Activated T-helper 1 cell treated with anti-CD3 and anti-CD28 coated beads, Interleukin-12 subunit alpha, Interleukin-12 subunit beta, Interleukin-2, Interleukin-4 antibody, amounts not matched to agents 30 ng/mL and 10 ng/mL and 1 ng/mL, durations not matched to agents 14 hours and 24 hours and 36 hours (primary cell): ENCODE data around the gene MAGI1. TPM values are rescaled to one million over a fixed set of nuclear protein-coding genes. Genes with fewer than 3 reads are reported as not detected.
"Not testable (repeated sequence)": the region's sequence is repeated elsewhere in the genome, so short reads cannot be mapped to it uniquely, and the experiment has no call there.

ENCODE experiments used
- DNase-seq: peaks from one replicate; pipeline ENCODE4 v3.0.0; 2021; ENCODE audit warnings: low spot score
- H3K27ac Mint-ChIP-seq: one replicate; pipeline ENCODE4 v1.8.0; 2021; ENCODE audit warnings: mild to moderate bottlenecking, mixed read lengths
- H3K27me3 Mint-ChIP-seq: one replicate; pipeline ENCODE4 v1.8.0; 2022; ENCODE audit warnings: mild to moderate bottlenecking, moderate library complexity, mixed read lengths; ENCODE audit not compliant: insufficient read depth
- H3K36me3 Mint-ChIP-seq: one replicate; pipeline ENCODE4 v1.8.0; 2021; ENCODE audit warnings: low read depth, mixed read lengths
- H3K4me1 Mint-ChIP-seq: one replicate; pipeline ENCODE4 v1.8.0; 2021; ENCODE audit warnings: low read depth, mixed read lengths
- H3K4me3 Mint-ChIP-seq: one replicate; pipeline ENCODE4 v1.8.0; 2021; ENCODE audit warnings: mild to moderate bottlenecking, moderate library complexity, mixed read lengths
- H3K9me3 Mint-ChIP-seq: one replicate; pipeline ENCODE4 v1.8.0; 2021; ENCODE audit warnings: mixed read lengths
- intact Hi-C: fragments of 100-400 bp; cut with micrococcal nuclease; formaldehyde crosslinking; loops from one replicate; pipeline ENCODE4 v1.15.1; 2024
- total RNA-seq: library from RNA; stranded (reverse); gene quantifications from 2 replicates; pipeline ENCODE4 v1.2.3, GENCODE V29; 2022

Gene MAGI1
- total RNA-seq, 1 donor from 2014 or later: 0.75 TPM

DNA sequence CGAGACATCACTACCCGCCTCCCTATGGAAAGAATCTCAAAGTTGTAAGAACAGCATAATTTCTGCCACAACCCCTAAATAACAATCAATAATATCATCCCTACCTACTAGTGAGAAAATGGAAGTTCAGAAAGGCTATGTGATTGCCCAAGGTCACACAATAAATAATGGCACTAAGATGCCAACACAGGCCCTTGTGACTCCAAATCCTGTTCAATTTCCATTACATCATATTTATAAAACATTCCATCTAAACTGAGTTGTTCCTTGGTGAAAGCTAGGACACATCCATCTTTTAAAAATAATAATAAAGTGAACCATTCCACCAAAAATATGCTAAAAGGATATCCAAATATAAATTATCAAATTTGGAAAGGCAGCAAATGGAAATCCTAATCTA lies 144.6 kb downstream of the MAGI1 start:
- Mint-ChIP-seq H3K27ac (no peak overlapping the region), H3K4me3 (no peak overlapping the region), H3K9me3 (no peaks in the 10 kb centered on the region), H3K27me3 (no peaks in the 10 kb centered on the region), H3K36me3 (no peaks in the 10 kb centered on the region), H3K4me1 (no peaks in the 10 kb centered on the region)
- intact Hi-C loops: no loop called here
- no peak for DNase-seq

DNA sequence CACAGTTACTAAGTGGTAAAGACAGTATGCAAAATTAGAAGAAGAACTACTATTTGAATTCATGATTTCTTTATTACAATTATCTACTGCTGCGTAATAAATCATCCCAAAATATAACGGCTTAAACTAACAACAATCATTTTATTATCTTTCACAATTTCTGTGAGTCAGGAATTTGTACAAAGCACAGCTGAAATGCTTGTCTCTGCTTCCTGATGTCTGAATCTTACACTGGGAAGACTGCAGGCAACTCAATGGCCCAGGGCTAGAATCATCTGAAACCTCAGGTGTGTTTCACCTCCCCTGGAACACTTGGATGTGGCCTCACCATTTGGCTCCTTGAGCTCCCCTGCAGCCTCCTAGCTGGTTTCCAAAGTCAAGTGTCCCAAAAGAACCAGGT lies 145.1 kb downstream of the MAGI1 start:
- Mint-ChIP-seq H3K4me1 (no peaks in the 10 kb centered on the region), H3K9me3 (no peaks in the 10 kb centered on the region)

DNA sequence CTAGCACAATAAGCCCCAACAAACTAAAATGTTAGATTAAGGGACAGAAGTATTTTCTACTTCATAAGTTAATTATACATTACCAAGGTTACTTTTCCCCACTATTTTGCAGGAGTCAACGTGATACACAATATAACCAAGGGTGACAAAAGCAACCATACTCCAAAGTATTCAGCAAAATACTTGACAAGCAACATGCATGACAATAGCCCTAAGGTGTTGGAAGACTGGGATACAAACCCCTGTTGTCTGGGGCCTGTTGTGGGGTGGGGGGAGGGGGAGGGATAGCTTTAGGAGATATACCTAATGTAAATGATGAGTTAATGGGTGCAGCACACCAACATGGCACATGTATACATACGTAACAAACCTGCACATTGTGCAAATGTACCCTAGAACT lies 147.2 kb downstream of the MAGI1 start:
- H3K27me3 Mint-ChIP-seq, intact Hi-C loops, H3K4me1 Mint-ChIP-seq, H3K36me3 Mint-ChIP-seq, H3K4me3 Mint-ChIP-seq, H3K9me3 Mint-ChIP-seq, H3K27ac Mint-ChIP-seq, DNase-seq: not testable (repeated sequence)

More for the DNA sequence above, 145.1 kb downstream of the MAGI1 start:
- Mint-ChIP-seq H3K27ac (no peak overlapping the region), H3K4me3 (no peak overlapping the region), H3K27me3 (no peaks in the 10 kb centered on the region), H3K36me3 (no peaks in the 10 kb centered on the region)
- intact Hi-C loops: no loop called here
- DNase-seq: no peak

DNA sequence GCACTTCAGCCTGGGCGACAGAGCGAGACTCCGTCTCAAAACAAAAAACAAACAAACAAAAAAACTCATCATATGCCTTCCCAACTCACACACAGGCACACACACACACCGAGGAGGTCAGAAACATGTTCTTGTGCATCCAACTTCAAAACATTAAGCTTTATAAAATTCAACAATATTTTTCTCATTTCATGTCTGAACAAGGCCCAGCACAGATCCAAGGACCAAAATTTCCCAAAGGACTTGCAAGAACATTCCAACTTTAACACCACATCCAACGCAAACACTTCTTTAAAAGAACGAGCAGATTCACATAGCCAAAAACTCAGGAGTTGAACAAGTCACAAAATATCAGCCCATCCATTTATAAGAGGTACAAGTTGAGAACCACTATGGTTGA lies 148.4 kb downstream of the MAGI1 start:
- no peaks in the 10 kb centered on the region for H3K36me3 Mint-ChIP-seq
- DNase-seq: no peak
- H3K4me3 Mint-ChIP-seq: no peak overlapping the region
- no peaks in the 10 kb centered on the region for H3K27me3 Mint-ChIP-seq
- intact Hi-C loops: no loop called here
- H3K27ac Mint-ChIP-seq: no peak overlapping the region
- no peaks in the 10 kb centered on the region for H3K9me3 Mint-ChIP-seq
- H3K4me1 Mint-ChIP-seq: no peaks in the 10 kb centered on the region

DNA sequence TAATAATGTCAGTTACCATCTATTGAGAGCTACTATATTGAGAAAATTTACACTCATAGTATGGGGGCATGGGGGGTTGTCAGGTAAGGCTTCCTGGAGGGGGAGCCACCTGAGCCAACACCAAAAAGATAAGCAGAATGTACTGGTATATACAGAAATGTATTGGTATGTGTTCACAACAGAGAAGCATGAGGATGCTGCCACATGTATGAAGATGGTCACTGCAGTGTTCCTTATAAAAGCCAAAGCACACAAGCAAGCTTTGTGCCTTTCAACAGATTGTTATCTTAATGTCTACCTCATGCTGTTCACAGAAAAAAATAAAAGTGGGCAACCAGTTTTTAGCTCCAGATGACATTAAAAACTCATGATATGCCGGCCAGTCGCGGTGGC lies 149.0 kb downstream of the MAGI1 start:
- DNase-seq: no peak
- Mint-ChIP-seq H3K9me3 (no peaks in the 10 kb centered on the region), H3K4me3 (no peak overlapping the region), H3K4me1 (no peaks in the 10 kb centered on the region), H3K36me3 (no peaks in the 10 kb centered on the region), H3K27ac (no peak overlapping the region), H3K27me3 (no peaks in the 10 kb centered on the region)
- intact Hi-C loops: no loop called here

DNA sequence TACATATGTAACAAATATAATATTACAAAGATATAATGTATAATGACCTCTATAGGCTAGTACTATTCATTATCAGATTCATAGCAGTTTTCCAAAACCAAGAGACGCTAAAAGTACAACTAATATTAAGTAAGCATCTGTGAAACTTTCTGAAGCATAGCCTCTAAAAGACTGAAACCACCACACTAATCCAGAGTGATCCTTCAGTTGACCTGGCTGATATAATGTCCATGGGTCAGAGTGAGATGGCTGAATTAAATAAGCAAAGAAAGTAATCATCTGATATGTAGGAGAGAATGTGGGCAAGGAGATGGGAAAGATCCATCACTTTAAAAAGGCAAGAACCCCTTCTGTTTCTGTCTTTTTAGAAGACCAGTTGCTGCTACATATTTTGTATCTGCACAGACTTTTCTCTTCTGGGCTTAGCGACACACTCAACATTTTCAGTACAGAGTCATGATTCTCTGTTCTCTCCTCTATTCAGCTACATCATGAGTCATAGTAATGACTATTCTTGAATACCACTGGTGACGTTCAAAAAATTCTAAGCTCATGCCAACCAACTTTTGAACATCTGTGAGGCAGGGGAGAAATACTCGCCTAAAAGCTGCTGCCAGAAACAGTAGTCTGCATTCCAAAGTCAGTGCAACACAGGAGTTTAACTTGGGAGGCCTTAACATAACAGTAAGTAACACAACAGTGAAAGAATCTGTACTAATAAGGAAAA lies 149.6 kb downstream of the MAGI1 start:
- H3K27me3 Mint-ChIP-seq: no peaks in the 10 kb centered on the region
- no peaks in the 10 kb centered on the region for H3K9me3 Mint-ChIP-seq
- no peaks in the 10 kb centered on the region for H3K36me3 Mint-ChIP-seq
- intact Hi-C loops: no loop called here
- H3K4me3 Mint-ChIP-seq: no peak overlapping the region
- no peak for DNase-seq
- H3K27ac Mint-ChIP-seq: no peak overlapping the region
- no peaks in the 10 kb centered on the region for H3K4me1 Mint-ChIP-seq

DNA sequence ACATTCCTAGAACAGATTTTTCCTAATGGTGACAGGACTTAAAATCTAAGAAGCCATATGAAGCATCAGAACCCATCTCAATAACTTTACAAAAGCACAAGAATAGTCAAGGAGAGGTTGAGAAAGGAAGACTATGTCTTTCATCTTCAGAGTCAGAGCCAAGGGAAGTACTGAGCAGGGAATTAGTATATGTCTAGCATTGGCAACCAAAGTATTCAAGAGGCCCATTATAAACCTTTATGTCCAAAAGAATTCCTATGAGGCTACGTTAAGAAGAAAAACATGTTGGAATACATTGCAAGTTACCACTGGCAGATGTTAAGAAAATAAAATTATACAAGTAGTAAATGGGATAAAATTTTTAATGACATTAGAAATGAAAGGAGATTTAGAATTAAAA lies 150.5 kb downstream of the MAGI1 start:
- DNase-seq: no peak
- Mint-ChIP-seq H3K36me3 (no peaks in the 10 kb centered on the region), H3K4me1 (no peaks in the 10 kb centered on the region)

DNA sequence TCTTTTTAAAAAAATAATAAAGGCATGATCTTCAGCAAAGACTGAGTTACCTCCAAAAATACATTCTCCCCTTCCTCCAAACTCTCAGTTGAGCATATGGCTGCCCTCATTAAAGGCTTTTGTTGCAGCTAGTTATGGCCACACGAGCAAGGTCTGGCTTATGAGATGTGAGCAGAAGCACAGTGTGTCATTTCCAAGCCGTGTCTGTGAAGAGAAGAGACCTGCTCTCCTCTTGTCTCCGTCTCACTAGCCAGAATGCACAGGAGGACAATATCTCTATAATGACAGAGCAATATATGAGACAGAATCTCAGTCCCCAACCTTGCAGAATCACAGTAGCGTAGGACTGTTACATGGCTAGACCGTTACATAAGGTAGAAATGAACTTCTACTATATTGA lies 152.3 kb downstream of the MAGI1 start:
- H3K27ac Mint-ChIP-seq: no peak overlapping the region
- intact Hi-C loops: no loop called here
- H3K9me3 Mint-ChIP-seq: no peaks in the 10 kb centered on the region
- no peaks in the 10 kb centered on the region for H3K4me1 Mint-ChIP-seq
- no peaks in the 10 kb centered on the region for H3K36me3 Mint-ChIP-seq
- no peak overlapping the region for H3K4me3 Mint-ChIP-seq
- no peak for DNase-seq
- peaks cover 1% of the 10 kb centered on the region for H3K27me3 Mint-ChIP-seq

More for the DNA sequence above, 150.5 kb downstream of the MAGI1 start:
- no peaks in the 10 kb centered on the region for H3K27me3 Mint-ChIP-seq
- H3K9me3 Mint-ChIP-seq: no peaks in the 10 kb centered on the region
- intact Hi-C loops: no loop called here
- H3K27ac Mint-ChIP-seq: no peak overlapping the region
- H3K4me3 Mint-ChIP-seq: no peak overlapping the region

DNA sequence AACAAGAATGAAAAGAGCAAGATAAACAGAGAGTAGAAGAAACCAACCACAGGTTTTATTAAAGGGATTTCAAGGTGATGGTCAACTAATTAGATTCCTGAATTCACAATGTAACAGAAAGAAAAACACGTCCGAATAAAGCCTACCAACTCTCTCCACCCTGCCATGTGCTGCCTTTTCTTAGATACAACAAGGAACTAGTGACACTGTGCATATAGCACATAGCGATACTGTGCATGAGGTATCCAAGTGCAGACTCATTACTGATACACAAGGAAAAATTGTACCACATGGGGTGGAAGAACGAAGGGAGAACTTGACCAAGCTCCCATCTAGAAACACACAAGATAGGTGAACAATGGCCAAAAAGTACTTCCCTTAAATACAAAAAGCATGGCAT lies 154.6 kb downstream of the MAGI1 start:
- no peaks in the 10 kb centered on the region for H3K36me3 Mint-ChIP-seq

DNA sequence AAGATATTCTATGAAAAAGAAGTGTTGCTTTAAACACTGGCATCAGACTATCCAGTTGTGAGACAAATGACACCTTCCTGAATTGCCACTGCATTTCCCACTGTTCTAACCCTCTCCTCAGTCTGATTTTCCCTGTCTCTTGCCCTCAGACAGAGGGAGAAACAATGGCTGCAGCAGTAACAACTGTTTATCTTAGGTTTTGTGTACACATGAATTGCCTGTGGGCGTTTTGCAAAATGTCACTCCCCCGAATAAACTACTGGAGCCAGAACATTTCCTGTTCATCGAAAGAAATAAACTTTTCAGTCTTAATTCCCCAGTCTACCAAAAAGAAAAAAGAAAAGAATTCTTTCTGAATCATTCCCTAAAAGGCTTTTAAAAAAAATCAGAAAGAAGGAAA lies 155.1 kb downstream of the MAGI1 start:
- intact Hi-C loops: no loop called here
- Mint-ChIP-seq H3K27ac (no peak overlapping the region), H3K36me3 (no peaks in the 10 kb centered on the region), H3K9me3 (no peaks in the 10 kb centered on the region), H3K4me3 (no peak overlapping the region), H3K27me3 (peaks cover 1% of the 10 kb centered on the region), H3K4me1 (no peaks in the 10 kb centered on the region)
- DNase-seq: no peak

More for the DNA sequence above, 154.6 kb downstream of the MAGI1 start:
- no peaks in the 10 kb centered on the region for H3K4me1 Mint-ChIP-seq
- no peak overlapping the region for H3K4me3 Mint-ChIP-seq
- H3K27me3 Mint-ChIP-seq: peaks cover 1% of the 10 kb centered on the region
- no peaks in the 10 kb centered on the region for H3K9me3 Mint-ChIP-seq
- DNase-seq: no peak
- H3K27ac Mint-ChIP-seq: no peak overlapping the region
- intact Hi-C loops: no loop called here

DNA sequence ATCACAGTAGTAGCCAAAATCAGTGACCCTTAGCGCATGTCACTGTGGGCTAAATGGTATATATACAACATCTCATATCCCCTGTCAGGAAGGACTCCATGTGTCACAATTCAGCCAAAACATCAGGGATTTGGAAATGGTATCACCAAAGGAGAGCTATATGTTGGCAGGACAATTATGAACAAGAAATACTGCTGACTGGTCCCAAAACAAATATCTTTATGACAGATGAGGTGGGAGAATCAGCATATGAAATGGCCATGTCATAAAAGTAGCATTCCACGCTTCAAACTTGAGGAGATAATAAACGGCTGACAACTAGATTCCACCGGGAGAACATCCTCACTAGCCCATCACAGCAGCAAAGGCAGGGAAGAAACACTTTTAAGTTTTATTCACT lies 158.4 kb downstream of the MAGI1 start:
- no peaks in the 10 kb centered on the region for H3K9me3 Mint-ChIP-seq
- intact Hi-C loops: no loop called here
- DNase-seq: no peak
- H3K27me3 Mint-ChIP-seq: peaks cover 1% of the 10 kb centered on the region
- no peaks in the 10 kb centered on the region for H3K36me3 Mint-ChIP-seq
- H3K4me3 Mint-ChIP-seq: no peak overlapping the region
- H3K4me1 Mint-ChIP-seq: no peaks in the 10 kb centered on the region
- no peak overlapping the region for H3K27ac Mint-ChIP-seq

DNA sequence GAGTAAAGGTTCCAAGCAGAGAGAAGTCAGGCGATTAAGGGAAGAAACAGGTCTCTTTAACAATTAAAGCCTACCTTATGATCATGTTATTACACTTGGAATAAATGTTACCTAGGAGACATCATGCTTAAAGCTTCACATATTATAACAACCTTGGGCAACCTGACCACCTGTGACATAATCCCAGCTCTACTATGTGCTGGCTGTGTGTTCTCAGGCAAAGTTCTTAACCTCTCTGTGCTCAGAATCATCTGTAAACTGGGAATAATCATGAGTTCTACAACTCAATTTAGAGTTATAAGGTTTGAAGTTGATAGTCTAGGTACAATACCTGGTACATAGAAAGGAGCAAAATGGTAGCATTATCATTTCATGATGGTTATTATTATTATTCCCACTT lies 159.3 kb downstream of the MAGI1 start:
- H3K4me3 Mint-ChIP-seq: no peak overlapping the region
- no peaks in the 10 kb centered on the region for H3K36me3 Mint-ChIP-seq
- H3K27ac Mint-ChIP-seq: no peak overlapping the region
- intact Hi-C loops: no loop called here
- DNase-seq: no peak
- H3K9me3 Mint-ChIP-seq: no peaks in the 10 kb centered on the region
- no peaks in the 10 kb centered on the region for H3K4me1 Mint-ChIP-seq
- peaks cover 1% of the 10 kb centered on the region for H3K27me3 Mint-ChIP-seq

DNA sequence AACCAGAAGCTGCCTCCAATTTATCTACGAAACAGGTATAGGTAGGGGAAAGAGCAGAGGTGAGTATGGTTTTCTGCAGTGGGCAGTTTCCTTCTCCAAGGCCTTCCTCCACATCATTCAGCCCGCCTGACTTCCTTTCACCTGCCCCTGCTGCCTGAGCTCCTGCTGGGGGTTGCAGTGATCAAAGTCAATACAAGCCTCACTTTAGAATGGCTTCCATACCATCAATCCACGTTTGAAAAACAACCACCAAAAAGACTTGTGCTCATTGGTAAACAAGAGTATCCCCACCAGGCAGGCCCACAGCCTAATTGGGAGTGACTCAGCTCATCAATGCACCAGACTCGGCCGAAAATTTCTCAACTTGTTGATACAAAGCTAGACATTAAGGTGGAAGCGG lies 159.9 kb downstream of the MAGI1 start:
- no peak for DNase-seq
- H3K4me1 Mint-ChIP-seq: no peaks in the 10 kb centered on the region
- no peaks in the 10 kb centered on the region for H3K36me3 Mint-ChIP-seq
- H3K27me3 Mint-ChIP-seq: peaks cover 1% of the 10 kb centered on the region
- H3K9me3 Mint-ChIP-seq: no peaks in the 10 kb centered on the region
- no peak overlapping the region for H3K4me3 Mint-ChIP-seq
- H3K27ac Mint-ChIP-seq: no peak overlapping the region
- intact Hi-C loops: no loop called here

DNA sequence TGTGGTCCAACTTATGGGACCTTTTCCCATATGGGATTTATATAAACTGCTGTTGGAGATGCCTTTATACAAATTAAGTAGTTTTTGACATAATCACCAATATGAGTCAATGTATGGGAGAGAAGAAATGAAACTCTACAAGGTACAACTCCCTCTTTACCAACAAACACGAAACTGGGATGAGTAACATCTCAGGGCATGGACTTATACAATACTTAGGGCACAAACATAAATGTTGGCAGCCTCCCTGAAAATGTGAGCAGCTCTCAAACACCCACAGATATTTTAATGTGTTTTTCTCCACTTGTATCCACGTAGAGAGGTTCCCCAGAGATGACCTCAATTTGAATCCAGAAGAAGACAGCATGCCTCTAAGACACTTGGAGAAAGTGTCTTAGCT lies 161.6 kb downstream of the MAGI1 start:
- H3K9me3 Mint-ChIP-seq: no peaks in the 10 kb centered on the region
- no peak overlapping the region for H3K4me3 Mint-ChIP-seq
- intact Hi-C loops: no loop called here
- DNase-seq: no peak
- no peaks in the 10 kb centered on the region for H3K4me1 Mint-ChIP-seq
- no peak overlapping the region for H3K27ac Mint-ChIP-seq
- no peaks in the 10 kb centered on the region for H3K36me3 Mint-ChIP-seq
- no peaks in the 10 kb centered on the region for H3K27me3 Mint-ChIP-seq
